ENCODE measurements around the gene ZNF32. TPM values are rescaled to one million over a fixed set of nuclear protein-coding genes. Genes with fewer than 3 reads are reported as not detected.

The ZNF32 gene
- polyA plus RNA-seq, 1 donor from 2014 or later, result 162 TPM

DNA sequence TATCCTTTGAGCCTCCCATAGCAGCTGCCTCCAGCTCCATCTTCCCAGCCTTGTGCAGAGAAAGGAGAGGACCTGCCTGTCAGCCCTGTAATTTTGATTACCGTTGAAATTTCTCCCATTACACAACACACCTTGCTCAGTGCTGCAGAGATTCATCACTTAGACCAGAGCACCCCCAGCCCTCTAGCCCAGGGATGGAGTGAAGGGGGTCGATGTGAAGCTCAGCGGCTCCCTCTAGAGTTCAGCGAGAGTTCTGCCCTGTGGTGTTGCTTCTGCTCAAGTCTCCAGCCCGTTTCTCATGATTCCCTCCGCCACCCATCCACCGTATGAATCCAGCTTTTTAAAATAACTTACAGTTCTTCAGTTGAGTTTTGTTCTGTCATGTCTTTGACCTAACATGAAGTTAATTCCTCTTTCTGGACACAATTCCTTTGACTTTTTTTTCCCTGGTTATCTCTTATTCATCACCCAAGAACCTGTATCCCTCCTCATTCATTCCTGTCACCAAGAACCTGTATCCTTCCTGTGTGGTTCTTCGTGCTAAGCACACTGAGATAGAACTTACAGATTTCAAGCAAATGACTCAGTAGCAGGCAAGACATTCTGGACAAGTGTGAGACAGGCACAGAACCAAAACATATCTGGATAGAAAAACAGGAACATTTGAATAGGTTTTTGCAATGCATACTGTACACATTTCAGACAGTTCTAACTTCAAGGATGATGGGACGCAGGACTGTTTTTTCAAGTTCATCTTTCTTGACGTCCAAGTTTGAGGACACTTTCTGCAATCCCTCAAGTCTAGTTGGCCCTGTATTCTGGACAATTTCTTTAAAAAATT is 35.0 kb upstream of the ZNF32 start:
- no peaks in the 10 kb centered on the region for H3K79me2 ChIP-seq (replicated peaks; ENCODE audit: insufficient read depth, low read length)
- H2AFZ ChIP-seq (ENCODE audit: low read depth, low read length), result no peak overlapping the region
- H3K36me3 ChIP-seq (ENCODE audit: insufficient read depth, low read length), result no peaks in the 10 kb centered on the region
- no peaks in the 10 kb centered on the region for H4K20me1 ChIP-seq (ENCODE audit: insufficient read depth)
- H3K9me3 ChIP-seq (ENCODE audit: low read length), result no peaks in the 10 kb centered on the region
- H3K9ac ChIP-seq (ENCODE audit: low read length), result no peak overlapping the region
- TF ChIP-seq POLR2AphosphoS5 (IDR thresholded peaks at IDR 0.05) (no peak), EZH2 (IDR thresholded peaks at IDR 0.05; ENCODE audit: borderline replicate concordance, insufficient read depth, low read length, poor library complexity, severe bottlenecking) (no peak), MXI1 (conservative IDR thresholded peaks at IDR 0.05; ENCODE audit: poor library complexity, severe bottlenecking) (no peak), RAD21 (conservative IDR thresholded peaks at IDR 0.05) (no peak), SMC3 (conservative IDR thresholded peaks at IDR 0.05; ENCODE audit: poor library complexity) (no peak), TAF1 (IDR thresholded peaks at IDR 0.05; ENCODE audit: low read depth) (no peak)
- TF ChIP-seq, protein P1, sequence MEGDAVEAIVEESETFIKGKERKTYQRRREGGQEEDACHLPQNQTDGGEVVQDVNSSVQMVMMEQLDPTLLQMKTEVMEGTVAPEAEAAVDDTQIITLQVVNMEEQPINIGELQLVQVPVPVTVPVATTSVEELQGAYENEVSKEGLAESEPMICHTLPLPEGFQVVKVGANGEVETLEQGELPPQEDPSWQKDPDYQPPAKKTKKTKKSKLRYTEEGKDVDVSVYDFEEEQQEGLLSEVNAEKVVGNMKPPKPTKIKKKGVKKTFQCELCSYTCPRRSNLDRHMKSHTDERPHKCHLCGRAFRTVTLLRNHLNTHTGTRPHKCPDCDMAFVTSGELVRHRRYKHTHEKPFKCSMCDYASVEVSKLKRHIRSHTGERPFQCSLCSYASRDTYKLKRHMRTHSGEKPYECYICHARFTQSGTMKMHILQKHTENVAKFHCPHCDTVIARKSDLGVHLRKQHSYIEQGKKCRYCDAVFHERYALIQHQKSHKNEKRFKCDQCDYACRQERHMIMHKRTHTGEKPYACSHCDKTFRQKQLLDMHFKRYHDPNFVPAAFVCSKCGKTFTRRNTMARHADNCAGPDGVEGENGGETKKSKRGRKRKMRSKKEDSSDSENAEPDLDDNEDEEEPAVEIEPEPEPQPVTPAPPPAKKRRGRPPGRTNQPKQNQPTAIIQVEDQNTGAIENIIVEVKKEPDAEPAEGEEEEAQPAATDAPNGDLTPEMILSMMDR (IDR thresholded peaks at IDR 0.05; ENCODE audit: poor library complexity, severe bottlenecking), result no peak
- TF ChIP-seq, protein P2, sequence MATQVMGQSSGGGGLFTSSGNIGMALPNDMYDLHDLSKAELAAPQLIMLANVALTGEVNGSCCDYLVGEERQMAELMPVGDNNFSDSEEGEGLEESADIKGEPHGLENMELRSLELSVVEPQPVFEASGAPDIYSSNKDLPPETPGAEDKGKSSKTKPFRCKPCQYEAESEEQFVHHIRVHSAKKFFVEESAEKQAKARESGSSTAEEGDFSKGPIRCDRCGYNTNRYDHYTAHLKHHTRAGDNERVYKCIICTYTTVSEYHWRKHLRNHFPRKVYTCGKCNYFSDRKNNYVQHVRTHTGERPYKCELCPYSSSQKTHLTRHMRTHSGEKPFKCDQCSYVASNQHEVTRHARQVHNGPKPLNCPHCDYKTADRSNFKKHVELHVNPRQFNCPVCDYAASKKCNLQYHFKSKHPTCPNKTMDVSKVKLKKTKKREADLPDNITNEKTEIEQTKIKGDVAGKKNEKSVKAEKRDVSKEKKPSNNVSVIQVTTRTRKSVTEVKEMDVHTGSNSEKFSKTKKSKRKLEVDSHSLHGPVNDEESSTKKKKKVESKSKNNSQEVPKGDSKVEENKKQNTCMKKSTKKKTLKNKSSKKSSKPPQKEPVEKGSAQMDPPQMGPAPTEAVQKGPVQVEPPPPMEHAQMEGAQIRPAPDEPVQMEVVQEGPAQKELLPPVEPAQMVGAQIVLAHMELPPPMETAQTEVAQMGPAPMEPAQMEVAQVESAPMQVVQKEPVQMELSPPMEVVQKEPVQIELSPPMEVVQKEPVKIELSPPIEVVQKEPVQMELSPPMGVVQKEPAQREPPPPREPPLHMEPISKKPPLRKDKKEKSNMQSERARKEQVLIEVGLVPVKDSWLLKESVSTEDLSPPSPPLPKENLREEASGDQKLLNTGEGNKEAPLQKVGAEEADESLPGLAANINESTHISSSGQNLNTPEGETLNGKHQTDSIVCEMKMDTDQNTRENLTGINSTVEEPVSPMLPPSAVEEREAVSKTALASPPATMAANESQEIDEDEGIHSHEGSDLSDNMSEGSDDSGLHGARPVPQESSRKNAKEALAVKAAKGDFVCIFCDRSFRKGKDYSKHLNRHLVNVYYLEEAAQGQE (IDR thresholded peaks at IDR 0.05; ENCODE audit: borderline replicate concordance), result no peak
- no peaks in the 10 kb centered on the region for H3F3A ChIP-seq (ENCODE audit: insufficient read depth, low read length, poor library complexity, severe bottlenecking)
- no peak overlapping the region for H3K4me2 ChIP-seq (ENCODE audit: low read length)
- no peaks in the 10 kb centered on the region for H3K27me3 ChIP-seq (ENCODE audit: insufficient read depth, low read depth, low read length)
- H3K4me3 ChIP-seq (ENCODE audit: low read length), result no peak overlapping the region
- H3K27ac ChIP-seq (ENCODE audit: low read length), result no peak overlapping the region
- H3K9me2 ChIP-seq (ENCODE audit: insufficient read depth, low read length), result no peaks in the 10 kb centered on the region

DNA sequence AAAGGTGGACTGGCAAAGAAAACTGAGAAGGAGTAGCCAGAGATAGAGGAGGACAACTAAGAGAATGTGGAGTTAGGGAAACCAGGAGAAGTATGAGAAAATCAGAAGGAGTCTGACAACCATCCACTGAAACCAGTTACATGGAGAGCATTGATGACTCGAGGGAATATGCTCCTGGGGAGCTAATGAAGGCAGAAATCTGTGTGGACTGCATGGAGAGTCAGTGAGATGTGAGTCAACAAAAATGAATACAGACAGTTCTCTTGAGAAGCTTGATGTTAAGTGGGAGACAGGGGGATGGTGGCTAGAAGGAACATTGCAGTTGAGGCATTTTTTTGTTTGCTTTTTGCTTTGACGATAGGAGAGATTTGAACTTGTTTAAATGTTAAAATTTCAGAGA is 34.3 kb upstream of the ZNF32 start:
- TF ChIP-seq, protein P2 (IDR thresholded peaks at IDR 0.05; ENCODE audit: borderline replicate concordance), result no peak
- no peak for TF ChIP-seq MXI1 (conservative IDR thresholded peaks at IDR 0.05; ENCODE audit: poor library complexity, severe bottlenecking)
- Histone ChIP-seq H3K9me2 (ENCODE audit: insufficient read depth, low read length) (no peaks in the 10 kb centered on the region), H4K20me1 (ENCODE audit: insufficient read depth) (no peaks in the 10 kb centered on the region), H3K4me2 (ENCODE audit: low read length) (no peak overlapping the region), H3K9me3 (ENCODE audit: low read length) (no peaks in the 10 kb centered on the region), H3K9ac (ENCODE audit: low read length) (no peak overlapping the region), H3K79me2 (replicated peaks; ENCODE audit: insufficient read depth, low read length) (no peaks in the 10 kb centered on the region), H3K27me3 (ENCODE audit: insufficient read depth, low read depth, low read length) (no peaks in the 10 kb centered on the region), H2AFZ (ENCODE audit: low read depth, low read length) (no peak overlapping the region), H3F3A (ENCODE audit: insufficient read depth, low read length, poor library complexity, severe bottlenecking) (no peaks in the 10 kb centered on the region), H3K4me3 (ENCODE audit: low read length) (no peak overlapping the region), H3K27ac (ENCODE audit: low read length) (no peak overlapping the region), H3K36me3 (ENCODE audit: insufficient read depth, low read length) (no peaks in the 10 kb centered on the region)

All from neural cell (in vitro differentiated cells).